HepG2 (cell line): ENCODE data around the gene ATP8A2. TPM values are rescaled to one million over a fixed set of nuclear protein-coding genes. Genes with fewer than 3 reads are reported as not detected.

Experiments used
- ATAC-seq: fragments of 200-7000 bp; cut with Tn5 transposase; 3 replicates; pipeline ENCODE4 v1.9.1; 2020; ENCODE audit warnings: mild to moderate bottlenecking, moderate library complexity
- BruUV-seq: library from RNA; stranded (reverse); fragments of 400-500 nt; replicated peaks from 2 replicates; lab custom pipeline; 2021; lab: Mats Ljungman, UMichigan
- CTCF ChIA-PET: fragments of 300-600 bp; formaldehyde crosslinking; extraction: SDS; loops from one replicate; lab custom pipeline; 2021; ENCODE audit warnings: low total read pairs, inconsistent platforms, low intra/inter-chr PET ratio; lab: Yijun Ruan, JAX
- POLR2A ChIA-PET: fragments of 350-600 bp; sonication (Branson Sonifier 250); formaldehyde crosslinking; loops from one replicate; lab custom pipeline; 2020; ENCODE audit warnings: antibody characterized with exemption, inconsistent platforms; lab: Yijun Ruan, JAX
- DNase-seq: peaks from one replicate; pipeline ENCODE4 v3.0.0-alpha.2; 2015; ENCODE audit warnings: low spot score
- FAIRE-seq: peaks from 3 replicates; lab custom pipeline; 2011; peaks lifted over from hg19 to GRCh38; lab: Jason Lieb, UNC
- H2AFZ ChIP-seq: one replicate; pipeline ENCODE4 v1.6.1; 2011; ENCODE audit warnings: low read length, inconsistent platforms
- H3K27ac ChIP-seq: fragments of 300-600 bp; 3 replicates; pipeline ENCODE4 v1.8.0; 2011; ENCODE audit warnings: mixed run types, mild to moderate bottlenecking, mixed read lengths, low read length, inconsistent platforms; ENCODE audit not compliant: insufficient read depth; ENCODE audit errors: extremely low read length
- H3K27me3 ChIP-seq, 2 experiments: fragments of 200-600 bp in 1 of 2; 2 replicates in 1 of 2; 3 replicates in 1 of 2; pipeline versions ENCODE4 v1.6.0 to v1.8.0; 2011; ENCODE audit warnings: low read length in 2 of 2, mild to moderate bottlenecking in 2 of 2, moderate library complexity in 2 of 2, inconsistent platforms in 1 of 2; ENCODE audit not compliant: insufficient read depth in 2 of 2, control insufficient read depth in 1 of 2
- H3K36me3 ChIP-seq, 2 experiments: fragments of 200-600 bp in 1 of 2; replicated peaks in 1 of 2; 2 replicates in 1 of 2; 3 replicates in 1 of 2; pipeline versions ENCODE4 v1.5.1 to v1.8.0; 2011; ENCODE audit warnings: low read length in 2 of 2, inconsistent platforms in 1 of 2; ENCODE audit not compliant: insufficient read depth in 2 of 2, control insufficient read depth in 1 of 2
- H3K4me1 ChIP-seq: 2 replicates; pipeline ENCODE4 v1.5.1; 2012; ENCODE audit warnings: low read length, inconsistent platforms; ENCODE audit not compliant: insufficient read depth
- H3K4me2 ChIP-seq: 2 replicates; pipeline ENCODE4 v1.6.0; 2011; ENCODE audit warnings: low read depth, low read length, inconsistent platforms
- H3K4me3 ChIP-seq, 3 experiments: fragments of 200-600 bp in 1 of 3; sonication (generic), shearing (Covaris generic) in 1 of 3; replicated peaks in 1 of 3; 2 replicates each; pipeline ENCODE4 v1.5.1; 2011 to 2016; ENCODE audit warnings: low read length in 3 of 3, inconsistent platforms in 2 of 3, low read depth in 2 of 3, mild to moderate bottlenecking in 2 of 3, control low read depth in 1 of 3, mixed read lengths in 1 of 3; ENCODE audit not compliant: insufficient read depth in 1 of 3
- H3K79me2 ChIP-seq: one replicate; pipeline ENCODE4 v1.6.1; 2011; ENCODE audit warnings: low read length, inconsistent platforms; ENCODE audit not compliant: insufficient read depth
- H3K9ac ChIP-seq: 2 replicates; pipeline ENCODE4 v1.6.0; 2011; ENCODE audit warnings: mild to moderate bottlenecking, low read depth, low read length, inconsistent platforms; ENCODE audit not compliant: insufficient read depth
- H3K9me3 ChIP-seq: 2 replicates; pipeline ENCODE4 v1.5.1; 2012; ENCODE audit warnings: mild to moderate bottlenecking, low read length
- H4K20me1 ChIP-seq: 2 replicates; pipeline ENCODE4 v1.6.0; 2011; ENCODE audit warnings: inconsistent platforms, mild to moderate bottlenecking, low read length, moderate library complexity; ENCODE audit not compliant: insufficient read depth
- NFYB ChIP-seq: sonication (generic); formaldehyde crosslinking; IDR thresholded peaks from 2 replicates; pipeline ENCODE4 v1.4.0; 2020; ENCODE audit warnings: missing genetic modification reagents
- SMC3 ChIP-seq: IDR thresholded peaks from 2 replicates; pipeline ENCODE4 v1.6.1; 2011; ENCODE audit warnings: low read length, improper control_type of control experiment
- STAG1 ChIP-seq: sonication (generic); formaldehyde crosslinking; IDR thresholded peaks from 2 replicates; pipeline ENCODE4 v1.4.0; 2020; ENCODE audit warnings: missing genetic modification reagents
- U2AF1 ChIP-seq: fragments of 200-400 bp; formaldehyde crosslinking; optimal IDR thresholded peaks from 2 replicates; pipeline ENCODE3; 2017; ENCODE audit warnings: mild to moderate bottlenecking, low read depth, low read length
- ZNF20 ChIP-seq: sonication (generic); formaldehyde crosslinking; IDR thresholded peaks from 2 replicates; pipeline ENCODE4 v1.4.0; 2020; ENCODE audit warnings: mild to moderate bottlenecking, moderate library complexity, missing genetic modification reagents
- ZNF251 ChIP-seq: sonication (generic); formaldehyde crosslinking; IDR thresholded peaks from 2 replicates; pipeline ENCODE4 v1.9.0; 2021; ENCODE audit warnings: mild to moderate bottlenecking, missing genetic modification reagents
- ZNF883 ChIP-seq: sonication (generic); formaldehyde crosslinking; IDR thresholded peaks from 2 replicates; pipeline ENCODE4 v1.5.1; 2020; ENCODE audit warnings: mild to moderate bottlenecking, missing genetic modification reagents; ENCODE audit errors: not compliant biosample characterization
- WGBS: methylation state at CpG from one replicate; pipeline ENCODE4 v1.1.6; 2017; ENCODE audit warnings: low lambda C conversion rate; 5-methylcytosine and 5-hydroxymethylcytosine counted together
- in situ Hi-C: cut with HindIII; loops from 2 replicates; pipeline ENCODE4 v1.10.0; 2017; ENCODE audit warnings: low pct_unique_long_range_greater_than_20kb; ENCODE audit not compliant: extremely low pct_ligation_motif_present
- intact Hi-C: fragments of 100-400 bp; cut with micrococcal nuclease; formaldehyde crosslinking; loops from one replicate; pipeline ENCODE4 v1.10.0; 2022; ENCODE audit not compliant: unreplicated experiment
- polyA plus RNA-seq, 8 experiments: library from polyadenylated mRNA; depleted of rRNA in 3 of 8; stranded (reverse) in 7 of 8; unstranded in 1 of 8; fragments of >200 nt; fragmentation: Illumina TruSeq in 4 of 8; extraction: Trizol in 4 of 8; gene quantifications; 2 replicates each; pipeline versions ENCODE4 v1.2.1 to v1.2.3, GENCODE V29; 2011 to 2016; ENCODE audit warnings: low read depth in 4 of 8, missing spikeins in 1 of 8, mixed read lengths in 1 of 8; ENCODE audit not compliant: insufficient read depth in 1 of 8
- total RNA-seq, 5 experiments: library from RNA; depleted of rRNA; stranded (reverse); fragments of >200 nt; fragmentation: Illumina TruSeq; extraction: Trizol; gene quantifications; 2 replicates each; pipeline ENCODE4 v1.2.3, GENCODE V29; 2016; ENCODE audit warnings: low read depth in 1 of 5
- TF ChIP-seq, protein P1 (sequence below): sonication (generic); formaldehyde crosslinking; IDR thresholded peaks from 2 replicates; pipeline ENCODE4 v1.5.0; 2020; ENCODE audit warnings: mild to moderate bottlenecking, missing genetic modification reagents, moderate library complexity

ATP8A2 gene
- total and polyA plus RNA-seq, 2 of the 13 experiments (the other 11 are each of a cell fraction or from before 2014, with no cell fraction given): 0.09 TPM; not detected in 1

DNA sequence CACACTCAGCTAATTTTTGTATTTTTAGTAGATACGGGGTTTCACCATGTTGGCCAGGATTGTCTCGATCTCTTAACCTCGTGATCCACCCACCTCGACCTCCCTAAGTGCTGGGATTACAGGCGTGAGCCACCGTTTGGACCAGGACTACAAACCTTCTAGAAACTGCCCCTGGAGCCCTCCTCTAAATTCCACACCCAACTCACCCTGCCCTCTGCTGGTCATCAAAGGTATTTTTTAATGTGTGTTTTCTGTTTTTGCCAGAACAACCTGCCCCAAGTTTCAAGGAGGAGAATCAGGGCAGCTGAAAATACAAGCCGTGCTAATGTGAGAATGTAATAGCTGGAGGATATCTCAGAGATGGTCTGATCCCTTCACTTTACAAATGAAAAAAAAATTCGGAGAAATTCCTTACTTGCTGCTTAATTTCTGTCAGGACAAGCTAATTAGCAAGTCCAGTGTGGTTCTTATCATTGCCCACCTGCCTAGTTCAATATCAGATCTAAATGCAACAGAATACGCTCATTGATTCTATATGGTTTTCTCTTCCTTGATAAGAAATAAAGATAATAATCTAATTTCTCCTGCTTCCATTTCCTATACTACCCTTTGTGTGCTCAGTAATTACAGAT is 4.1 kb downstream of the ATP8A2 start:
- in situ Hi-C loops (no loop called here), intact Hi-C loops (no loop called here)
- no peaks in the 10 kb centered on the region for H3K36me3 ChIP-seq
- BruUV-seq: no TSS peak
- no peak overlapping the region for H3K27ac ChIP-seq
- H3K9me3 ChIP-seq: no peaks in the 10 kb centered on the region
- no peak overlapping the region for H3K4me3 ChIP-seq
- H3K4me1 ChIP-seq: peaks cover 8% of the 10 kb centered on the region; the same call in 1 of the 2 replicates
- H3K79me2 ChIP-seq: no peaks in the 10 kb centered on the region
- CTCF ChIA-PET: interaction anchor here (1.0 to 1.5 kb wide), 2 partner anchors 143 to 378 kb away, joined by 3 to 6 read pairs; no protein-coding TSS in a partner anchor
- POLR2A ChIA-PET: no interaction called here
- TF ChIP-seq SMC3 (peak; percentile 57), STAG1 (CRISPR knock-in tag) (peak; percentile 46), ZNF251 (CRISPR knock-in tag) (no peak), U2AF1 (no peak), ZNF20 (CRISPR knock-in tag) (no peak), NFYB (CRISPR knock-in tag) (no peak), ZNF883 (CRISPR knock-in tag) (no peak)
- TF ChIP-seq, protein P1, sequence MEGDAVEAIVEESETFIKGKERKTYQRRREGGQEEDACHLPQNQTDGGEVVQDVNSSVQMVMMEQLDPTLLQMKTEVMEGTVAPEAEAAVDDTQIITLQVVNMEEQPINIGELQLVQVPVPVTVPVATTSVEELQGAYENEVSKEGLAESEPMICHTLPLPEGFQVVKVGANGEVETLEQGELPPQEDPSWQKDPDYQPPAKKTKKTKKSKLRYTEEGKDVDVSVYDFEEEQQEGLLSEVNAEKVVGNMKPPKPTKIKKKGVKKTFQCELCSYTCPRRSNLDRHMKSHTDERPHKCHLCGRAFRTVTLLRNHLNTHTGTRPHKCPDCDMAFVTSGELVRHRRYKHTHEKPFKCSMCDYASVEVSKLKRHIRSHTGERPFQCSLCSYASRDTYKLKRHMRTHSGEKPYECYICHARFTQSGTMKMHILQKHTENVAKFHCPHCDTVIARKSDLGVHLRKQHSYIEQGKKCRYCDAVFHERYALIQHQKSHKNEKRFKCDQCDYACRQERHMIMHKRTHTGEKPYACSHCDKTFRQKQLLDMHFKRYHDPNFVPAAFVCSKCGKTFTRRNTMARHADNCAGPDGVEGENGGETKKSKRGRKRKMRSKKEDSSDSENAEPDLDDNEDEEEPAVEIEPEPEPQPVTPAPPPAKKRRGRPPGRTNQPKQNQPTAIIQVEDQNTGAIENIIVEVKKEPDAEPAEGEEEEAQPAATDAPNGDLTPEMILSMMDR (CRISPR knock-in tag): peak; percentile 62
- FAIRE-seq (peak; percentile 52), DNase-seq (peak; percentile 42), ATAC-seq (peak; percentile 57)
- H3K9ac ChIP-seq: no peak overlapping the region
- under 1% methylated on average over 9 of the region's 9 CpGs for WGBS
- peaks cover 3 to 39% of the 10 kb centered on the region in 2 experiments; a peak in 4 of 5 replicates for H3K27me3 ChIP-seq
- H3K4me2 ChIP-seq: no peak overlapping the region
- H4K20me1 ChIP-seq: no peaks in the 10 kb centered on the region
- H2AFZ ChIP-seq: no peak overlapping the region
